NCI-H2227 (cell line): ENCODE data around the gene RUNX2.
"Not testable (repeated sequence)": the region's sequence is repeated elsewhere in the genome, so short reads cannot be mapped to it uniquely, and the experiment has no call there.

Source experiments
- DNase-seq: peaks from one replicate; lab custom pipeline; 2025; ENCODE audit not compliant: unreplicated experiment; lab: John Stamatoyannopoulos, UW

Gene RUNX2

GRCh38 chr6:45327956-45328522, at the start of gene RUNX2:
RUNX2 (plus strand) TSS chr6:45328330; CDS start chr6:45328727, 397 bp downstream.
- DNase-seq = no peak

- no peak for DNase-seq
Observed at GRCh38 chr6:45278367-45278766, 49.8 kb upstream of the RUNX2 start.

GRCh38 chr6:45286707-45287106, 41.4 kb upstream of the RUNX2 start:
- not testable (repeated sequence) for DNase-seq

DNA sequence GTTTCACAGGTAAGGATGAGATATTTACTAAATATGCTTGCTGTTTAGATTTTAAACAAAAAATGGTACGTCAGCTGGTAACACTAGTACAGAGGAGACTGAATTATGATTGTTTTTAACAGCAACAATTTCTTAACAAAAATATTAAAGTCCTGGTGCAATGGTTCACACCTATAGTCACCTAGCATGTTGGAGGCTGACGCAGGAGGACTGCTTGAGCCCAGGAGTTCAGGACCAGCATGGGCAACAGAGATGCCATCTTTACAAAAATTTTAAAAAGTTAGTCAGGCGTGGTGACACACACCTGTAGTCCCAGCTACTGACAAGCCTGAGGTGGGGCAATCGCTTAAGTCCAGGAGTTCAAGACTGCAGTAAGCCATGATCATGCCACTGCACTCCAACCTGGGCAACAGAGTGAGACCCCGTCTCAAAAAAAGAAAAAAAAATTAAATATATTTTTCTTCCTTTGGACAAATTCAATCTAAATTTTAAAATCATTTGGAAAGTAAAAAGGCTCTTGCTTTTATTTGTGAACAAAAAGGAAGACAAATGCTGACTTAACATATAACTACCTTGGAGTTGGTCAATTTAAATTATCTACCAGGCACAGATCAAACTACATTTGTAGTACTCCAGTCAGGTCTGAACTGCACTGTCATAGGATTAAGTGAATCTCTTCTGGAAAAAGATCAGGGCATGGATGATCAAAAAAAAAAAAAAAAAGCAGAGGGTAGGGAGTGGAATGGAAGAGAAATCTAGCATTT, 38.2 kb upstream of the RUNX2 start:
- DNase-seq = no peak

GRCh38 chr6:45293306-45293705, 34.8 kb upstream of the RUNX2 start:
- no peak for DNase-seq

DNA sequence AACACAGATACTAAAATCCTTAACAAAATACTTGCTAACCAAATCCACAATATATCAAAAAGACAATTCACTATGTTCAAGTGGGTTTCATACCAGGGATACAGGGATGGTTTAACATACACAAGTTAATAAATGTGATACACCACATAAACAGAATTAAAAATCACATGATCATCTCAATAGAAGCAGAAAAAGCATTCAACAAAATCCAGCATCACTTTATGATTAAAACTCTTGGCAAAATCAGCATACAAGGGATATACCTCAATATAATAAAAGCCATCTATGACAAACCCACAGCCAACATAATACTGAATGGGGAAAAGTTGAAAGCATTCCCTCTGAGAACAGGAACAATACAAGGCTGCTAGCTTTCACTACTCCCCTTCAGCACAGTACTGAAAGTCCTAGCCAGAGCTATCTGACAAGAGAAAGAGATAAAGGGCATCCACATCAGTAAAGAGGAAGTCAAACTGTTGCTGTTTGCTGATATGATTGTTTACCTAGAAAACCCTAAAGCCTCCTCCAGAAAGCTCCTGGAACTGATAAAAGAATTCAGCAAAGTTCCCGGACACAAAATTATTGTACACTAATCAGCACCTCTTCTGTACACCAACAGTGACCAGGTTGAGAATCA, 33.9 kb upstream of the RUNX2 start:
- DNase-seq = not testable (repeated sequence)

DNA sequence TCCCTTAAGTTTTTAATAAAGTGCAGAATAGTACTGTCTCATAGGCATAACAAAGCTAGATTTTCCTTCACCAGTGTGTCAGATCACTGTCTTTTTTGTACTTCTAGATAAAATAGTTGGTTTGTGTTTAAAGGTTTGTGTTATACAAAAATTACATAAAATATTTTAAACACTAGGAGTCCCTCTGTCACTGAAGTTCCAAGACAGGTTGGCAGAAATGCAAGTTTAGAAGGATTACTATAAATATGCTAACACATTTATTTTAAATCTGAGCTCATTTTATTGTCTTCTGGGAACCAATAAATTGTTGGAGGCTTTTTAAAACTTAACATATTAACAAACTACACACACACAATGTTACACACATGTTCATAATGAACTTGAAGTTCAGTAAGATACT, 30.8 kb upstream of the RUNX2 start:
- no peak for DNase-seq

DNA sequence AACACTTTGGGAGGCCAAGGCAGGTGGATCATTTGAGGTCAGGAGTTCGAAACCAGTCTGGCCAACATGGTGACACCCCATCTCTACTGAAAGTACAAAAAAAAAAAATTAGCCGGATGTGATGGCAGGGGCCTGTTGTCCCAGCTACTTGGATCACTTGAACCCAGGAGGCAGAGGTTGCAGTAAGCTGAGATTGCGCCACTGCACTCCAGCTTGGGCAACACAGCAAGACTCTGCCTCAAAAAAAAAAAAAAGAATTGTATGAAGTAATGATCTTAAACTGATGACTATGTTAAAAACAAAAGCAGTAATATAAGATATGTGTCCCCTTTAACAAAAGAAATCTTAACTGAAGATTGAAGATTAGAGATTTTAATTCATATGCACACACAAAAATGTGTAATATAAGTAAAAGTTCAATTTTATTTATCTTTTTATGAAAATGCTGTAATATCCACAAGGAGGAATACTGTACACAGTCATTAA, 29.0 kb upstream of the RUNX2 start:
- no peak for DNase-seq

- no peak for DNase-seq
Observed at GRCh38 chr6:45300736-45301135, 27.4 kb upstream of the RUNX2 start.

DNA sequence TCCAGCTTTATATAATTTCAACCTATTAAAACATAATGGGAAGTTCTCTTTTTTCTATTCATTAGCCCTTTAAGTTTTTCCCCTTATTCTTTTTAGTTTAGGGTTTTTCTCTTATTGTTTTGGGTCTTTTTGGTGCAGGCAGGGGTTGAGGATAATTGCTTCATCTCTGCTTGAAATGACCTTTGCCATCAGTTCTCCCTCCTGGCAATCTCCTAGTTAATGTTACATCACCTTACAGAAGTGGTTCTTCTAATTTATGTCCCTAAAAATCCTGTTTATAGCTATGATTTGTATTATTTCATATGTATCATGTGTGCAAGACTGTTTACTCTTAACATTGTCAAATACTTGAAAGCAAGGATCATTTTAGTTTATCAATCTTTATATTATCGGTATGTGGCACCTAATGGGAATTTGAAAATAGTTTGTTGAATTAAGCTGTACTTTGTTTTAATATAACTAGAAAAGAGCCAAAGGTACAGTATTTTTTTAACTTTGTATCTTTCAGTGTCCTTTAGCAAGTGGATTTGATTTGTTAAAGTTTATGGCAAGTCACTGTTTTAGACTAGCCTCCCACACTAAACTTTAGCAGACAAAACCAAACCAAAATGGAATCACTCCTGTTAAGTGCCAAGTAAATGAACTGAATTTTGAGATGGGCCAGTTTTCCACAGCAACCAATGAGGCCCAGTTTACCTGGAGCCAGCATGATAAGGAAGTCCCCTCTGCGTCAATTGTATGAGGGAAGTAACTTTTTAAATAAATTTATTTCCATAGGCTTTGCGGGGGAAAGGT, 26.6 kb upstream of the RUNX2 start:
- DNase-seq = no peak

DNA sequence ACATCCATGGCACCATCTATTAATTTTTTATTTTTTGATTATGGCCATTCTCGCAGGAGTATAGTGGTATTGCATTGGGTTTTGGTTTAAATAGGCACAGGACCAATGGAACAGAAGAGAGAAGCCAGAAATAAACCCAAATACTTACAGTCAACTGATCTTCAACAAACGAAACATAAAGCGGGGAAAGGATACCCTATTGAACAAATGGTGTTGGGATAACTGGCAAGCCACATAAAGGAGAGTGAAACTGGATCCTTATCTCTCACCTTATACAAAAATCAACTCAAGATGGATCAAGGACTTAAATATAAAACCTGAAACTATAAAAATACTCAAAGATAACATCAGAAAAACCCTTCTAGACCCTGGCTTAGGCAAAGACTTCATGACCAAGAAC, 25.3 kb upstream of the RUNX2 start:
- no peak for DNase-seq

DNA sequence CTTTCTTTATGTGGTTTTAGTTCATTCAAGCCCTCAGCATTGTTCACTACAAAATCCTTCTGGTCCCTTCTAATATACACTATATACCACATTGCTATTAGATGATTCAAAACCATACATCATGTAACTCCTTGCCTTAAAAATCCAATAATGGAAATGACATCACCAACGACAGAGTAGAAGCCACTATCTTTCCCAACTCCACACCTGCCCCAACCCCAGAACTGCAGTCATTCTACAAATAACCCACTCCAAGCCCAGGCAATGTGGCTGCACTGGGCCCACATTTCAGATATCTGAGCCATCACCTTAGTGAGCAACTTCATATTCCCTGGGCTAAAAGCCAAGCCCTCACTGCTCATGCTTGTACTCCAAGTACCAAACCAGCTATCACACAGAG, 22.6 kb upstream of the RUNX2 start:
- no peak for DNase-seq

DNA sequence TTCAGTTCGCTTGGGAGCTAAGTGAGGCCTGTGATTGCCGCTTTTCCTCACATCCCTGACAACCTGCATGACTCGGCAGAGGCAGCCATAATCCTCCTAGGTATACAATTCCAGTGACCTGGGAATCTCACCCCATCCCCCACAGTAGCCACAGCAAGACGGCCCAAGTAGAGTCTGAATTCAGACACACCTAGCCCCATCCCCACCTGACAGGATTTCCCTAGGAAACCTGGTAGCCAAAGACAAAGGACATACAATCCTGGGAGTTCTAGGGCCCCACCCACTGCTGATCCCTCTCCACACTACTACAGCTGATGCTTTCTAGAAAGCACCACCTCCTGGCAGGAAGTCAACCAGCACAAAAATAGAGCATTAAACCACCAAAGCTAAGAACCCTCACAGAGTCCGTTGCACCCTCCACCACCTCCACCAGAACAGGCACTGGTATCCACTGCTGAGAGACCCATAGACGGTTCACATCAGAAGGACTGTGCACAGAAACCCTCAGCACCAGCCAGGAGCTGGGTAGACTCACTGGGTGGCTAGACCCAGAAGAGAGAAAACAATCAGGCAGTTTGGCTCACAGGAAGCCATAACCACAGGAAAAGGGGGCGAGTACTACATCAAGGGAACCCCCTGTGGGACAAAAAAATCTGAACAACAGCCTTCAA, 17.9 kb upstream of the RUNX2 start:
- DNase-seq = no peak

- DNase-seq = no peak
Observed at GRCh38 chr6:45314146-45314545, 14.0 kb upstream of the RUNX2 start.

DNA sequence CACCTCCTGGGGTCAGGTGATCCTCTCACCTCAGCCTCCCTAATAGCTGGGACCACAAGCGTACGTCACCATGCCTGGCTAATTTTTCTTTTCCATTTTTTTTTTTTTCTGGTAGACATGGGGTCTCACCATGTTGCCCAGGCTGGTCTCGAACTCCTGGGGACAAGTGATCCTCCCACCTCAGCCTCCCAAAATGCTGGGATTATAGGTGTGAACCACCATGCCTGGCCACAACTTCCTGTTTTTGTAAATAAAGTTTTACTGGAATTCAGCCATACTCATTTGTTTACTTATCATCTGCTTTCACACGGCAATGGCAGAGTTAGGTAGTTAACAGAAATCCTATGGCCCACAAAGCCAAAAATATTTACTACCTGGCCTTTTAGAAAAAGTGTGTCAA, 7.8 kb upstream of the RUNX2 start:
- no peak for DNase-seq

DNA sequence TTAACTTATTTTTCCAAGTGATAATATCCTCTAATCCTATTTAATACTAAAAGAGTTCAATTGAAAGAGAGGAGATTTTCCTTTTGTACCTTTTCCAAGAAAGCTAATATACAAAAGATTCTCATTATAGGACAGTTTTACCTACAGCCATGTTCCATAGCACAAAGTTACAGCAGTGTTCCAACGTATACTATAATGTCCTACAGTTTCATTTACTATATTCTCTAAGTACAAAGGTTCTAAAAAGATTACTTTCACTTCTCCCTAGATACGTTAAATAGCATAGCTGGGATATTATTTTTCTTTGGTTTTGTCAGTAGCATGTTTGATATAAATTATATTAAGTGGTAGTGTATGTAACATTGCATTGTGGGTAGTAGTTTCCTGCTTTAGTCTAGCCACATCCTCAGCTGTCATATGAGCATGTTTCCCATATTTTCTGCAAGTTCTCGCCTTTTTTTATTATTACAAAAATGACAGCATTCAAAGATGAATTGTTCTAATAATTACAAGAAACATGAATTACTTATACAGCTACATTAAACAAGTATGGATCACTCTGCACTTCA, 4.4 kb upstream of the RUNX2 start:
- DNase-seq = no peak

- DNase-seq = no peak
Observed at GRCh38 chr6:45326698-45327417, 1.3 kb upstream of the RUNX2 start.

- no peak for DNase-seq
Observed at GRCh38 chr6:45328523-45328922, 393 bp downstream of the RUNX2 start.

GRCh38 chr6:45344900-45345299, 16.8 kb downstream of the RUNX2 start:
- DNase-seq = no peak

GRCh38 chr6:45350186-45350710, 22.1 kb downstream of the RUNX2 start:
- DNase-seq = no peak
